ENCODE measurements around the gene SIAH3.
A peak's percentile ranks its signal among the peaks of the same experiment; 100 is the strongest.

Gene SIAH3

GRCh38 chr13:45731455-45731854 lies 120.1 kb downstream of the SIAH3 start:
- Histone ChIP-seq H3K4me1 (ENCODE audit: control insufficient read depth, low read length) (no peaks in the 10 kb centered on the region), H3K27me3 (ENCODE audit: control insufficient read depth, low read length) (peaks cover 8% of the 10 kb centered on the region), H3K9me3 (ENCODE audit: control insufficient read depth, insufficient read depth, low read length) (no peaks in the 10 kb centered on the region), H3K27ac (ENCODE audit: low read depth, low read length) (no peak overlapping the region), H4K20me1 (ENCODE audit: control insufficient read depth, insufficient read depth, low read depth, low read length) (no peaks in the 10 kb centered on the region), H3K9me2 (replicated peaks; ENCODE audit: control insufficient read depth, low read length) (no peaks in the 10 kb centered on the region), H3K79me2 (ENCODE audit: control insufficient read depth, low read length) (no peaks in the 10 kb centered on the region), H3K4me3 (ENCODE audit: low read length) (no peak overlapping the region), H3F3A (ENCODE audit: control insufficient read depth, insufficient read depth) (no peaks in the 10 kb centered on the region), H3K36me3 (ENCODE audit: control insufficient read depth, low read length) (no peaks in the 10 kb centered on the region), H3K4me2 (ENCODE audit: low read length) (no peak overlapping the region)
- TF ChIP-seq EZH2phosphoT487 (IDR thresholded peaks at IDR 0.05; ENCODE audit: borderline replicate concordance, low read length), result no peak
- no peak for TF ChIP-seq CTCF (IDR thresholded peaks at IDR 0.05; ENCODE audit: low read depth, low read length, poor library complexity, severe bottlenecking)

- H3K9me3 ChIP-seq (ENCODE audit: control insufficient read depth, insufficient read depth, low read length), result no peaks in the 10 kb centered on the region
- no peaks in the 10 kb centered on the region for H4K20me1 ChIP-seq (ENCODE audit: control insufficient read depth, insufficient read depth, low read depth, low read length)
- no peak overlapping the region for H3K27ac ChIP-seq (ENCODE audit: low read depth, low read length)
- no peaks in the 10 kb centered on the region for H3K9me2 ChIP-seq (replicated peaks; ENCODE audit: control insufficient read depth, low read length)
- no peaks in the 10 kb centered on the region for H3K36me3 ChIP-seq (ENCODE audit: control insufficient read depth, low read length)
- no peak overlapping the region for H3K4me2 ChIP-seq (ENCODE audit: low read length)
- H3K79me2 ChIP-seq (ENCODE audit: control insufficient read depth, low read length), result no peaks in the 10 kb centered on the region
- no peaks in the 10 kb centered on the region for H3K4me1 ChIP-seq (ENCODE audit: control insufficient read depth, low read length)
- no peak overlapping the region for H3K4me3 ChIP-seq (ENCODE audit: low read length)
- TF ChIP-seq CTCF (IDR thresholded peaks at IDR 0.05; ENCODE audit: low read depth, low read length, poor library complexity, severe bottlenecking) (peak; percentile 56), EZH2phosphoT487 (IDR thresholded peaks at IDR 0.05; ENCODE audit: borderline replicate concordance, low read length) (no peak)
- no peaks in the 10 kb centered on the region for H3F3A ChIP-seq (ENCODE audit: control insufficient read depth, insufficient read depth)
- H3K27me3 ChIP-seq (ENCODE audit: control insufficient read depth, low read length), result no peaks in the 10 kb centered on the region
Observed at GRCh38 chr13:45728759-45729158, 122.8 kb downstream of the SIAH3 start.
